Measurements from ENCODE around the gene SYNPO. TPM values are rescaled to one million over a fixed set of nuclear protein-coding genes. Genes with fewer than 3 reads are reported as not detected.

Gene SYNPO
- total RNA-seq, 4 donors from 2014 or later = 20.4 to 54.0 (median 39.3) TPM

- intact Hi-C loops (cut with DNase I) = loop anchor here (2.0 kb wide), 1 partner anchor 53 kb away; no protein-coding TSS in a partner anchor
- peaks cover 13 to 57% (median 35%) of the 10 kb centered on the region in 4 donors for H3K36me3 ChIP-seq
- H3K27me3 ChIP-seq = no peaks in the 10 kb centered on the region
- peaks cover 55 to 75% (median 70%) of the 10 kb centered on the region in 4 donors for H3K4me1 ChIP-seq
- TF ChIP-seq EP300 (IDR thresholded peaks at IDR 0.05) = no peak
- no peak for TF ChIP-seq CTCF (IDR thresholded peaks at IDR 0.05)
- TF ChIP-seq POLR2A (IDR thresholded peaks at IDR 0.05; ENCODE audit: low read depth) = no peak
- no peak for TF ChIP-seq POLR2AphosphoS5 (IDR thresholded peaks at IDR 0.05)
- DNase-seq (ENCODE audit: extremely low spot score) = no peak
- H3K9me3 ChIP-seq = no peaks in the 10 kb centered on the region
- no peak overlapping the region for H3K4me3 ChIP-seq
- 79% methylated on average over 13 of the region's 13 CpGs for WGBS
- peak overlapping the region; percentile 3 to 40 (median 28) for H3K27ac ChIP-seq (replicated peaks in 1 of 4)
Observed at GRCh38 chr5:150651924-150652671, 11.6 kb downstream of the SYNPO start.

GRCh38 chr5:150653145-150653761 lies 12.8 kb downstream of the SYNPO start:
- Histone ChIP-seq H3K27me3 (no peaks in the 10 kb centered on the region), H3K27ac (replicated peaks in 1 of 4) (peak overlapping the region in 3 of 4 donors; percentile 1 to 30 (median 20)), H3K36me3 (peaks cover 13 to 53% (median 30%) of the 10 kb centered on the region in 4 donors), H3K4me3 (no peak overlapping the region), H3K9me3 (no peaks in the 10 kb centered on the region), H3K4me1 (peaks cover 55 to 77% (median 72%) of the 10 kb centered on the region in 4 donors)
- TF ChIP-seq CTCF (IDR thresholded peaks at IDR 0.05) (no peak), POLR2A (IDR thresholded peaks at IDR 0.05; ENCODE audit: low read depth) (no peak), POLR2AphosphoS5 (IDR thresholded peaks at IDR 0.05) (no peak), EP300 (IDR thresholded peaks at IDR 0.05) (no peak)
- DNase-seq (ENCODE audit: extremely low spot score) = no peak
- 81% methylated on average over 3 of the region's 5 CpGs for WGBS
- intact Hi-C loops (cut with DNase I) = no loop called here

GRCh38 chr5:150653762-150654556 lies 13.5 kb downstream of the SYNPO start:
- no peak for TF ChIP-seq CTCF (IDR thresholded peaks at IDR 0.05)
- no peak for TF ChIP-seq EP300 (IDR thresholded peaks at IDR 0.05)
- TF ChIP-seq POLR2AphosphoS5 (IDR thresholded peaks at IDR 0.05) = no peak
- TF ChIP-seq POLR2A (IDR thresholded peaks at IDR 0.05; ENCODE audit: low read depth) = no peak
- no peaks in the 10 kb centered on the region for H3K27me3 ChIP-seq
- WGBS = 68% methylated on average over 2 of the region's 2 CpGs
- H3K4me1 ChIP-seq = peaks cover 54 to 77% (median 71%) of the 10 kb centered on the region in 4 donors
- H3K4me3 ChIP-seq = no peak overlapping the region
- intact Hi-C loops (cut with DNase I) = no loop called here
- H3K27ac ChIP-seq (replicated peaks in 1 of 4) = peak overlapping the region in 3 of 4 donors; percentile 1 to 20 (median 10)
- no peaks in the 10 kb centered on the region for H3K9me3 ChIP-seq
- H3K36me3 ChIP-seq = peaks cover 7 to 46% (median 23%) of the 10 kb centered on the region in 4 donors
- no peak for DNase-seq (ENCODE audit: extremely low spot score)

- no peak for DNase-seq (ENCODE audit: extremely low spot score)
- no peak overlapping the region for H3K4me3 ChIP-seq
Observed at GRCh38 chr5:150655221-150655620, 14.8 kb downstream of the SYNPO start.

More at GRCh38 chr5:150655221-150655620, 14.8 kb downstream of the SYNPO start:
- TF ChIP-seq CTCF (IDR thresholded peaks at IDR 0.05) = no peak
- no peak for TF ChIP-seq EP300 (IDR thresholded peaks at IDR 0.05)
- no peak for TF ChIP-seq POLR2A (IDR thresholded peaks at IDR 0.05; ENCODE audit: low read depth)
- TF ChIP-seq POLR2AphosphoS5 (IDR thresholded peaks at IDR 0.05) = no peak
- 60% methylated on average over 1 of the region's 3 CpGs for WGBS
- H3K9me3 ChIP-seq = no peaks in the 10 kb centered on the region
- intact Hi-C loops (cut with DNase I) = loop anchor here (5.0 kb wide), 1 partner anchor 198 kb away; no protein-coding TSS in a partner anchor
- H3K4me1 ChIP-seq = peaks cover 54 to 72% (median 66%) of the 10 kb centered on the region in 4 donors
- H3K27me3 ChIP-seq = no peaks in the 10 kb centered on the region
- peaks cover 0 to 33% (median 10%) of the 10 kb centered on the region in 4 donors for H3K36me3 ChIP-seq
- no peak overlapping the region for H3K27ac ChIP-seq (replicated peaks in 1 of 4)
